ENCODE measurements around the gene CREBRF.

Gene CREBRF

DNA sequence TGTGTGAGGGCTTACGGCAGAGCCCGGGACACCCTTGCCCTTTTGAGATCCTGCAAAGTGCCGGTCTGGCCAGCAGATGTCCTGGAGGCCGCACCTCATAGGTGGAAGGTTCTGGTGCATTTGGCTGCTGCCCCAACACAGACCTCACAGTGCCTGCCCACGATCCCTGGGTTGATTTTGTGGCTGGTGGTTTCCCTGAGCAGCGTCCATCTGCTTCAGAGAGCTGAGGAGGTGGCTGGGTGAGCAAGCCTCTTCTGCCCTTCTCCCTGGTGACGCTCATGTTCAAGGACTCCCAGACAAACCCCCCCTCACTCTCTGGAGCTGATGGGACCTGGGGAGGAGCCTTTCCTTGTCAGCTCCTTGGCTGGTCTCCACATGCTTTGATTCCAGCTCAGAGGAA is 107.1 kb downstream of the CREBRF start:
- no peak for DNase-seq

DNA sequence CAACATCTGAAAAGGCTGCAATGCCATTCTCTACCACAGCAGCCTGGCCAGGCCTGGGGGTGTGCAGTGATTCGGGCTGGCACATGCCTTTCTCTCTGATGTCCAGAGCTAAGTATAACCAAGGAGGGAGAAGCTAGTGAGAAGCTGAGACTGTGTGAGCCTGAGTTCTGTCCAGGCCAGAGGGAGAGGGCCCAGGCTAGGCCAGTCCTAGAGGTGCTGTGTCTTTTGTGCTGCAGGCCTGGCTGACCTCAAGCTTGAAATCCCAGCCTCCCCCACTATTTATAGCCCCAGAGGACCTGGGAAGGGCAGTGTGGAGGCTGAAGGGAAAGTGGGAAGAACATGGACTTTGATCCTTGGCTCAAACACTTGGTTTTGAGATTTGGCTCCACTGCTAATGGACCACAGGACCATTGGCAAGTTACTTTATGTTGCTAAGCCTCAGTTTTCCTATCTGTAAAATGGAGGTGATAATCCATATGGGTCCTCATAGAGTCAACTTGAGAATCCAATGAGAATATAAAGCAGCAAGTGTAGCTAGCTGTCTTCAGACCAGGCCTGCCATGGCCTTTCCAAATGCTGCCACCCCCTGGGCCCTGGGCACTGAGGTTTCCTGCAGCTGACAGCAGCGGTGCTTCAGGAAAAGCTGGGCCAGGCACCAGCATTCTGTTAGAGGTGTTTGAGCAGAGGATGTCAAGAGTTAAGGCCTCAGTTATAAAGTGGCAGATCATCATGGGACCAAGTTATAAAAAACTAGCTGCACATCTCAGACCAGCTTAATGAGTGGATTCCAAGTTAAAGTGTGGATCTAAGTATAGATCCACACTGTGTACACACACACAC is 109.2 kb downstream of the CREBRF start:
- DNase-seq: no peak

DNA sequence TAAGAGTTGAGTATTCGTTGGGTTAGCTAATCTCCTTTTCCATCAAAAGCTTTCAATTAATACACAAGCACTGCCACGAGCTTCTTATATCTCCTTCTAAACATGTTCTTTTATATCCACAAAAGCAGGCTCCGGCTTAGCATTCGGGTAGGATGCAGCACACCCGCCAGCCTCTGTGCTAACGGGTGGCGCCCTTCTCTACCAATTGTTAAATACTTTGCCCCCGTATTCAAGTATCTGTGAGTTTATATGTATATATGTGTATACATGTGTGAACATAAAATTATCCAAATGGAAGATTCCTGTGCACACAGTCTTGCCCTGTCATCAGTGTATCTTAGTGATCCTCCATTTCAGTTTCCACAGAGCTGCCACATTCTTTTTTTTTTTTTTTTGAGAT is 116.0 kb downstream of the CREBRF start:
- no peak for DNase-seq

DNA sequence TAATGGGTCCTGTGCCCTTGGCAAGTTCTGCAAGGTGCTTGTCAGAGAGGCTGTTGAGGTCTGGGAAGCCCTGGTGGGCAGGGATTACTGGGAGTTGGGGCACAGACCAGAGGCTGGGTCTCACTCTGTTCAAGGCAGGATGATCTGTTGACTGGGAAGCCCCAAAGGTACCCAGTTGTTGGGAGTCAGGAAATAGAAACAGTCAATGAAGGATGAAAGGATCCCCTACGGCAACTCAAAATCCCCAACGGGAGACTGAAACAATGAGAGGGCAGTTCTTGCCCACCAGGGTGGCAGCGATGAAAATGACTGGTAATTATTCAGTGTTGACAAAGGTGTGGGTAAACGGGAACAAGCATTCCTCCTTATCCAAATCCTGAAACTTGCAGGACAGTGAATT is 119.4 kb downstream of the CREBRF start:
- DNase-seq: no peak

DNA sequence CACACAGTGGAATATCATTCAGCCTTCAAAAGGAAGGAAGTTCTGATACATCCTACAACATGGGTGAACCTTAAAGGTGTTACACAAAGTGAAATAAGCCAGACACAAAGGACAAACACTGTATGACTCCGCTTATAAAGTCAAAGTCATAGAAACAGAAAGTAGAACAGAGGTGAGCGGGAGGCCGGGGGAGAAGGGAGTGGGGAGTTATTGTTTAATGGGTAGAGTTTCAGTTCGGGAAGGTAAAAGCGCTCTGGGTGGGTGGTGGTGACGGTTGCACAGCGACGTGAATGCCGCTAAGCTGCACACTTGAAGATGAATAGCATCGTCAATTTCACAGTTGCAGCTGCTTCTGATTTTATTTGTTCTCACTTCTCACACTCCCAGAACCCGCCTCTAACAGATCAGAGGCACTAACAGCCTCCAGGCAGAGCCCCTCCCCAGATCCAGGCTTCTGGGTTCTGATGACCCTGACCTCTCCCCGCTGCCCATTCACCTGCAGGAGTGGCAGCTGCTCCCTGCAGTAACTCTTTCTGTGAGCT is 122.3 kb downstream of the CREBRF start:
- DNase-seq: no peak

DNA sequence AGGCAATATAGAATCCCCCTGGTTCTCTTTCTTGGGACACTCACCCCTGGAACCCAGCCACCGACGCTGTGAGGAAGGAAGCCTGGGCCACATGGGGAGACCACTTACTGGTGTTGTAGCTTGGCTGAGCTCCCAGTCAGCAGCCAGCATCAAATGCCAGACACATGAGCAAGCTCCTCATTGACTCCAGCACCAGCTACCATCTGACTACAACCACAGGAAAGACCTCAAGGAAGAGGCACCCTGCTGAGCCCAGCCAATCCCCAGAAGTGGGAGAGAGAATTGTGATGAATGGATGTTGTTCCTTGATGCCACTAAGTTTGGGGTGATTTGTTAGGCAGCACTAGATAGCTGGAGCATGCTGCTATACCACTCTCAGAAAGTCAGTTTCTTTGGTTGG is 124.2 kb downstream of the CREBRF start:
- no peak for DNase-seq

DNA sequence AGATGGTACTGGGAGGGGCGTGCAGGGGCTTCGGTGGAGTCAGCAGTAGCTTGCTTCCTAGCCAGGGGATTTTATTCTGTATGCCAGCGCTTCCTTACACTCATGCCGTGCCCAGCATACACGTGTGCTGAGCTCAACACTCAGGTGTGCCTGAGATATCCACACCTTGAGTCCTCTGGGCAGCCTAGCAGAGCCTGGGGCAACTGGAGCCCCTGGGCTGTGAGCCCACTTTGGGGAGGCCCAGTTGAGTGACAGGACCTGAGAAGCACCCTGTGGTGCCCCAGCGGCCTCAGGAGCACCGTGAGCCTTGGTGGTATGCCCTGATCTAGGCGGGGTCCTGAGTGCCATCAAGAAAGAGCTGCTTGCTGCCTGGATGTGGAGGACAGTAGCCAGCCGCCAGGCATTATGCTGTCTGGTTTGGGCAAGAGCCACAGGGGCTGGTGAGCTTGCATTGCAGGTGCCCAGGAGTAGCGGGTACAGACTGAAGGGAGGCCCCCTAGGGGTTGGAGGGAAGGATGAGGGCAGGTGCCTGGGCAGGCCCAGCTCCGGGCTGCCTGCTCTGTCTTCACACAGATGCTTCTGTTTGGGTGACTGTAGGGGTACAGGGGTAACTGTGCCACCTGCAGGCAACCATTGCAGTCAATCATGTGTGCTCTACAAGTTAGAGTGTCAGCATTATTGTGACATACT is 131.0 kb downstream of the CREBRF start:
- no peak for DNase-seq

DNA sequence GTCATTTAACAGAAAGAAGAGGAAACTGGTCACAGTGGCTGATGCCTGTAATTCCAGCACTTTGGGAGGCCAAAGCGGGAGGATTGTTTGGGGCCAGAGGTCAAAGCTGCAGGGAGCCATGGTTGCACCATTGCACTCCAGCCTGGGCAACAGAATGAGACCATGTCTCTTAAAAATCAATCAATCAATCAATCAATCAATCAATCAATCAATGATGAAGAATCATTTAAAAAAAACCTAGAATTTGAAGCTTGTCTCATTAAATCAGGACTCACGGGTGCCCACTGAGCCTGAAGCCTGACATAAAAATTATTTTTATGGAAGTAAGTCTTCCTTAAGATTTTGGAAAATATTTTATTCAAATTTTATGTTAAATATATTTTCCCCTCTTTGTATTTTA is 132.1 kb downstream of the CREBRF start:
- DNase-seq: no peak
